ENCODE data around the gene CENPVL2.
"Not testable (repeated sequence)": the region's sequence is repeated elsewhere in the genome, so short reads cannot be mapped to it uniquely, and the experiment has no call there.

The CENPVL2 gene

DNA sequence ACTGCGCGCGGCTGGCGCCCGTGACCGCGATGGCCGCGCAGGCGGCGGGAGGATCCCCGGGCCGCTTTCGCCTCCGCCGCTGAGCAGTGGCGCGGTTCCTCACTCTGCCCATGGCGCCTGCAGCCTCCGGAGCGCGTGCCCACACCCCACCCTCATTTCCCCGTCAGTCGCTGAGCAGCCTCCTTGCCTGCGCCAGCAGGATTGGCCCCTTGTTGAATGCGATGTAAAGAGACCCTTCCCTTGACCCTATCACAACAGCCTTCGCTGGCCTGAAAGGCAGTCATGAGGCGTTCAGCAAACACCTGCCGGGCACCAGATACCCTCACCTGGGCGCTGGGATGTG, at the start of gene CENPVL2:
CENPVL2 (minus strand) TSS at position 112 of the 343 bp plus-strand sequence; CDS start at position 112, 0 bp downstream.
- not testable (repeated sequence) for DNase-seq

DNA sequence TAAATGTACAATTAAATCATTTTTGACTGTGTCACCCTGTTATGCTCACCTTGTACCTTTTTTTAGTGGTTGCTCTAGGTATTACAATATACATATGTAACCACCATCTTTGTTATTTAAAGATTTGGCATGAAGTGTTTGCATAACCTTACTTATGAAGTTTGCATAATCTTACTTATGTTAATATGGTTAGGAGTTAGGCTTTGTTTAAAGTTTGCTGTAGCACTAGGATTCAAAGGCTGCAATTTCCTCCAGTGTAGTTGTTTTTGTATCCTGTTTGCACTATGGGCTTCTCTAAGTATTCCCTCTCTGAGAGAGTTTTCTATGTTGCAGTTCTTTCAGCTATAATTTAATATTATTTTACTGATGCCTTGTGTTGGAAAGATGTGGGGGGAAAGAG, 45.6 kb upstream of the CENPVL2 start:
- DNase-seq: no peak

DNA sequence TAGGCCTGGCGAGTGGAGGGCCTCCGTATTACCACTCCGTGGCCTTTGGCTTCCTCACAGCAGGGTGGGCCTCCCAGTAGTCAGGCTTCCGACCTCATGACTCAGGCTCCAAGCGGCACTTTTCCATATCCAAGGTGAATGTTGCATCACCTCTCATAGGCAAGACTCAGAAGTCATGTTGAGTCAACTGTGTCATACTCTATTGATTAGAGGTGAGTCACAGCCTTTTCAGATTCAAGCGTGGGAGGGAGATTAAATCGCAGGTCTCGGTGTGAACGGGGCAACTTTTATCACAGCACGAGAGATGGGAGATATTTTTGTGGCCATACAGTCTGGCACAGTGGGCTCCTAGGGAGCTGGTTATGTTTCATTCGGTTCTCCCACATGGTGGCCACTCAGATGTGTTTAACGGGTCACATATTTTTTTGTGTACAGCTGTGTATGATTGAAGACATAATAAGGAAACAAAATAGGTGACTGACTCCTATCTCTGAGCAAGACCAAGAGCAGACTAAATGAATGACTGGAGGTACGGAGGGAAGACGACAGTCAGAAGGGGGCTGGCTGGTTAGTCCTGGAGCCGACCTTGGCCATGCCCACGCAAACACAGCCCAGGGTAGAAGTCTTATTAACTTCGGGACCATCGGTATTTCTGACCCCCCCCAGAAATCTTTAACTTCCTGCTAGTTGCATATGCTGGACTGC, 30.5 kb upstream of the CENPVL2 start:
- not testable (repeated sequence) for DNase-seq

DNA sequence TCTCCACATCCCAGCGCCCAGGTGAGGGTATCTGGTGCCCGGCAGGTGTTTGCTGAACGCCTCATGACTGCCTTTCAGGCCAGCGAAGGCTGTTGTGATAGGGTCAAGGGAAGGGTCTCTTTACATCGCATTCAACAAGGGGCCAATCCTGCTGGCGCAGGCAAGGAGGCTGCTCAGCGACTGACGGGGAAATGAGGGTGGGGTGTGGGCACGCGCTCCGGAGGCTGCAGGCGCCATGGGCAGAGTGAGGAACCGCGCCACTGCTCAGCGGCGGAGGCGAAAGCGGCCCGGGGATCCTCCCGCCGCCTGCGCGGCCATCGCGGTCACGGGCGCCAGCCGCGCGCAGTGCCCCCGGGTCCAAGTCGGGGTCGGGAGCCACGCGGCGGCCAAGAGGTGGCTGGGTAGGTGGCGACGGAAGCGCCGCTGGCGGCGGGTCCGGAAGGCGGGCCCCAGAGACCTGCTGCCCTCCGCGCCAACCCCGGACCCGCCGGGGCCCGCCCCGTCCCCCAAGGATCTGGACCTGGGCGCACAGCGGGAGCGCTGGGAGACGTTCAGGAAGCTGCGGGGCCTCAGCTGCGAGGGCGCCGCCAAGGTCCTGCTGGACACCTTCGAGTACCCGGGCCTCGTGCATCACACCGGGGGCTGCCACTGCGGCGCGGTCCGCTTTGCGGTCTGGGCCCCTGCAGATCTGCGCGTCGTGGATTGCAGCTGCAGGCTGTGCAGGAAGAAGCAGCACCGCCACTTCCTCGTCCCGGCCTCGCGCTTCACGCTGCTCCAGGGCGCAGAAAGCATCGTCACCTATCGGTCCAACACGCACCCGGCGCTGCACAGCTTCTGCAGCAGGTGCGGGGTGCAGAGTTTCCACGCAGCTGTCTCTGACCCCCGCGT, 27.9 kb upstream of the CENPVL2 start, which contains the start of gene CENPVL1:
CENPVL1 (plus strand) TSS at position 236 of the 888 bp plus-strand sequence; CDS start at position 236, 0 bp downstream.
- not testable (repeated sequence) for DNase-seq

GRCh38 chrX:51697397-51697796, 14.8 kb upstream of the CENPVL2 start:
- DNase-seq: no peak

- DNase-seq: no peak
Measured at GRCh38 chrX:51694254-51694653, 11.6 kb upstream of the CENPVL2 start.

DNA sequence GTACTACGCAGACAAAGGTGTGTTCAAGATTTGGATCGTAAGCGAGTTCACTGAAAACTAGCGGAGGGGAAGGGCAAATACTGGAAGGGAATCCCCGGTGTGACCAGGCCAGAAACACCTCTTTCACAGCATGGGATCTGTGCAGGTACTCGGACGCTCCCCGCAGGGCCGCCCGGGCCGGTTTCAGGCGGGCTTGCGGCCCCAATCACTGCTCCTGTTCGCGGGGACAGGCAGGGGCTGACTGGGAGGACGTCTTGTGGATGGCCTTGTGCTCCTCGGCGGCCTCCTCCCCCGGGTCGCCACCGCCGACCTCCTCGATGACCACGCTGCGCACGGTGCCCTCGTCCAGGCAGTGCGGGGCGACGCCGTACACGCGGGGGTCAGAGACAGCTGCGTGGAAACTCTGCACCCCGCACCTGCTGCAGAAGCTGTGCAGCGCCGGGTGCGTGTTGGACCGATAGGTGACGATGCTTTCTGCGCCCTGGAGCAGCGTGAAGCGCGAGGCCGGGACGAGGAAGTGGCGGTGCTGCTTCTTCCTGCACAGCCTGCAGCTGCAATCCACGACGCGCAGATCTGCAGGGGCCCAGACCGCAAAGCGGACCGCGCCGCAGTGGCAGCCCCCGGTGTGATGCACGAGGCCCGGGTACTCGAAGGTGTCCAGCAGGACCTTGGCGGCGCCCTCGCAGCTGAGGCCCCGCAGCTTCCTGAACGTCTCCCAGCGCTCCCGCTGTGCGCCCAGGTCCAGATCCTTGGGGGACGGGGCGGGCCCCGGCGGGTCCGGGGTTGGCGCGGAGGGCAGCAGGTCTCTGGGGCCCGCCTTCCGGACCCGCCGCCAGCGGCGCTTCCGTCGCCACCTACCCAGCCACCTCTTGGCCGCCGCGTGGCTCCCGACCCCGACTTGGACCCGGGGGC, 567 bp downstream of the CENPVL2 start:
- DNase-seq: not testable (repeated sequence)

- not testable (repeated sequence) for DNase-seq
Measured at GRCh38 chrX:51679689-51680433, 2.8 kb downstream of the CENPVL2 start.

- no peak for DNase-seq
Measured at GRCh38 chrX:51665981-51666380, 16.6 kb downstream of the CENPVL2 start.

DNA sequence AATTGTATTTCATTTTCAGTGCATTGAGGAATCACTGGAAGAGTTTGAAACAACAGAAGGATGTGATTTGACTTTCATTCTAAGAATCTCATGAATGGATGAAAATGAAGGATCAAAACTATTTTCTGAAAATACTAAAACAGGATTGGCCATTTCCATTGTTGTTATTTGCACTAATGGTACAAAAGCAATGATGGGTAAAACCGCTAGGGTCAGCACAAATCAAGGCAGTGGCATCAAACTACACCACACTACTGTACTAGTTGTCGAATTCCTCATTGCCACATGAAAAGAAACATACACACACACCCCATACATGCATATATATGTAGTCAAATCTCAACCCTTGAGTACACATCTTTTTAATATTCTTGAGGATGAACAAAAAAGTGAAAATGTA, 39.3 kb downstream of the CENPVL2 start:
- no peak for DNase-seq

GRCh38 chrX:51641421-51642021, 41.1 kb downstream of the CENPVL2 start:
- DNase-seq: no peak

GRCh38 chrX:51636511-51636910, 46.1 kb downstream of the CENPVL2 start:
- DNase-seq: not testable (repeated sequence)
